Stimulated activated CD8-positive, alpha-beta memory T cell treated with anti-CD3 and anti-CD28 coated beads, Interleukin-15, amount 100 ng/mL, for 1 hour (primary cell): ENCODE measurements around the gene CHD5.

Source experiments
- DNase-seq: peaks from one replicate; pipeline ENCODE4 v3.0.0-alpha.2; 2020; ENCODE audit warnings: low read depth

The CHD5 gene

DNA sequence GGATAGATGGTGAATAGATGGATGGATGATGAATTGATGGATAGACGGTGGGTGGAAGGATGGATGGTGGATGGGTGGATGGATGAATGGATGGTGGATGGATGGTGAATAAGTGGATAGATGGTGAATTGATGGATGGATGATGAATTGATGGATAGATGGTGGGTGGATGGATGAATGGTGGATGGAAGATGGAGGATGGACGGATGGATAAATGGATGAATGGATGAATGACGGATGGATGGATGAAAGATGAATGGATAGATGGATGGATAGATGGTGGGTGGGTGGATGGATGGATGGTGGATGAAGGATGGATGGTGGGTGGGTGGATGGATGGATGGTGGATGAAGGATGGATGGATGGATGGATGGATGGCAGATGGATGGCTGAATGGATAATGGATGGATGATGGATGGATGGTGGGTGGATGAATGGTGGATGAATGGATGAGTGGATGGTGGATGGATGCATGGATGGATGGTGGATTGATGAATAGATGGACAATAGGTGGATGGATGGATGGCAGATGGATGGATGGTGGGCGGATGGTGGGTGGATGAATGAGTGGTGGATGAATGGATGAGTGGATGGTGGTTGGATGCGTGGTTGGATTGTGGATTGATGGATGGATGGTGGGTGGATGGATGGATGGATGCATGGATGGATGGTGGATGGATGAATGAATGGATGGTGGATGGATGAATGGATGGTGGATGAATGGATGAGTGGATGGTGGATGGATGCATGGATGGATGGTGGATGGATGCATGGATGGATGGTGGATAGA is 5.3 kb downstream of the CHD5 start:
- no peak for DNase-seq

GRCh38 chr1:6172549-6172948 is 7.6 kb downstream of the CHD5 start:
- DNase-seq, result no peak

DNA sequence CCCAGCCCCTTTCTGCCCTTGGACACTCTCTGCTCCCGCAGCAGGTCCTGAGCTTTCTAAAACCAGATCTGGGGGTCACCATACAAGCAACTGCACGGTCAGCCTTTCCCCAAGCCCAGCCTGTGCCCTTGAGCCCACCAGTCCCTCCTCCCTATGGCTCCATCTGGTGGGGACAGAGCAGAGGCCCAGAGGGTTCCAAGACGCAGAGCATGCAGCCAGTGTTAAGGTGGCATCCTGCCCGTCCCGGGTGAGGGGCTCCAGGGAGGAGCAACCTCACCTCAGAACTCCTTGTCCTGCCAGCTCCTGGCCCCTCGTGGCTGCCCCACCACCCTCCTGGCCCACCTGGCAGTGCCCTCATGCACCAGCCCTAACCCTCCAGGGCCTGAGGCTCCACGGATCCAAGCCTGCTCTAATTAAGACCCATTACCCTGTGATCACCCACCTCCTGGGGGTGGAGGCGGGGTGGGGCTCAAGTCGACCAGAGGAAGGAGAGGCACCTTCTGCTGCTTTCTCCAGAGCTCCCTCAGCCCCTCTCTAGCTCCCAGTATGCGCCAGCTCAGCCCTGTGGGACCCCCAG is 8.5 kb downstream of the CHD5 start:
- DNase-seq, result no peak

- DNase-seq, result no peak
These were observed 9.3 kb downstream of the CHD5 start for GRCh38 chr1:6170742-6171201.

- DNase-seq, result no peak
These were observed 9.9 kb downstream of the CHD5 start for GRCh38 chr1:6170116-6170741.

DNA sequence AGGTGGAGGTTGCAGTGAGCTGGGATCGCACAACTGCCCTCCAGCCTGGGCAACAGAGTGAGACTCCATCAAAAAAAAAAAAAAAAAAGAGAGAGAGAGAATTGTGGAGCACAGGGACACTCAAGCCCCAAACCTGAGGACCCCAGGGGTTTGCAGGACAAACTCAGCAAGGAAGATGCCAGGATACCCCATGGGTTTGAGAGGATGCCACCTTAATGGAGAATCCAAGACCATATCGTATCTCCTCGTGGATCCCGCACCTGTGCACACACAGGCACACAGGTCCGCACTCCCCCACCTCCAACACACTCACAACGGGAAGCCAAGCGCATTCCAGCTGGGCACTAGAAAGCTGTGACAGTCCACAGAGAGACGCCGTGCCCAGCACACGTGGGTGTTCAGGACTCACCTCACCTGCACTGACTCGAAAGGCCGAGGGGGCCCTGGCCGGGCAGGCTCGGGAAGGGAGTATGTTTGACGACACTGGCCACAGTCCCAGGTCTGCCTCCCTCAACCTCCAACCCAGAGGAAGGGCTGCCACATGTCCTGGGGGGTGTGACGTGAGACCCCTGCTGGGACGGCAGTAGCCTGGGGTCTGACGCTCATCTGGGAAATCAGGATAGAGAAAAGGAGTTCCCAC is 11.1 kb downstream of the CHD5 start:
- DNase-seq, result no peak

DNA sequence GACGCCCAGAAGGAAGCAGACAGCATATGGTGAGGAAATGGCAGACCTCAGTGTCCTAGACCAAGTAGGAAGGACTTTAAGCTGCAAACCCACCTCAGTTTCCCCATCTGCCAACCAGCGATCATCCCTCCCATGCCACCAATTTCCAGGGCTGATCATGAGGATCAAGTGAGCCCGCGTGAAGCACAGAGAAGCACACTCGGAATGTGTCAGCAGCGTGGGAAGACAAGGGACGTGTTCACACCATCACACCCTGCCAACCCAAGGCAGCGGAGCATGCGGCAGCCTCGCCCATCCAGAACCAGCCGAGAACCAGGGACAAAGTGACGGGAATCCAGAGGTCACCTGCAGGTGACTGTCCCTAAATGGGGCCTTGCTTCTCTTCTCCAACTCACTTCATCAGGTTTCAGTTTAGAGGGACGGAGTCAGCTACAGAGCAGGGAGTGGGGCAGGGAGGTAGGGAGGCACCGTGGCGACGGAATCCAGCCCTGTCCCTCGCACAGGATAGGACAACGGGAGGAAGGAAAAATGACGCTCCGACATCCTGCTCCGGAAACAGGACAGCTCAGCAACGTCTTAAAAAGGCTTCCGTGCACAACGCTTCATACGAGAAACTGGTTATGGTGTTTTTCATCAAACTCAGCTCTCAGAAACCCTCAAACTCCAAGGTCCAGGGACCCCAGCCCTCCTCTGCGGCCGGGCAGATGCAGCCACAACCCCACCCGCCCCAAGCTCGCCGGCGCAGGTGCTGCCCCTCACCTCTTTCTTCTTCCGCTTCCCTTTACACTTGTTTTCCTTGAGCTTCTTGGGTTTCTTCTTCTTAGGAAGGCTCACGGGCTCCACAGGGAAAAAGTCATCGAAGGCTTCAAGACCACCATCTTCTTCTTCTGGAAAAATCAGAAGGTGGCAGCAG is 12.5 kb downstream of the CHD5 start:
- DNase-seq, result no peak

DNA sequence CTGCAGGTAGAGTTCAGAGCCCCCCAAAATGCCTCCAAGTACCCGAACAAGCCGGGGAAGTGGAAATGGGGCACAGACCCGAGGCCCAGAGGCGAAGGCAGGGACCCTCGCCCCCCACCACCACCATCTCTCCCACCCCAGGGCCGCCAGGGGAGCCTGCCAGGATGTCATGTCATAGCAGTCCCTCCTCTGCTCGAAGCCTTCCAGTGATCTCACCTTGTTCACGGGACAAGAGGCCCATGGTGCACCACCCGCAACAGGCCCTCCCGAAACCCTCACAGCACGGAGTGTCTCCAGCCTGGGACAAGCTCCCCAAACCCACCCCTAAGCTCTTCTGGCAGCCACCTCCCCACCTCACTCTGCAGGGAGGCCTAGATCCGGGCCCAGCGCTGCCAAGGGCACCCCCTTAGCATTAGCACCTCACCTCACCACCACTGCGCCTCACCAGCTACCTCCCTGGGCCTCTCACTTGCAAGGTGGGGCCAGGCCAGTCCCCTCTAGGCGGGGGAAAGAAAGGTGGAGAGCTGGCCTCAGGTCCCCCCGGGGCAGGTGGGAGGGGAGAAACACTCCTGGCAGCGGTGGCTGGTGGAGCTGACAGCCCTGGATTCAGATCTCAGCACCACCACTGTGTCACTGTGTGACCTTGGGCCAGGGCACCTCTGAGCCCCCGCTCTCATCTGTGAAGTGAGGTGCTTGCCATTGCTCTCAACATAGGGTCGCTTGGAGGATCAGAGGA is 13.3 kb downstream of the CHD5 start:
- no peak for DNase-seq

- DNase-seq, result no peak
These were observed 13.9 kb downstream of the CHD5 start for GRCh38 chr1:6166221-6166620.

DNA sequence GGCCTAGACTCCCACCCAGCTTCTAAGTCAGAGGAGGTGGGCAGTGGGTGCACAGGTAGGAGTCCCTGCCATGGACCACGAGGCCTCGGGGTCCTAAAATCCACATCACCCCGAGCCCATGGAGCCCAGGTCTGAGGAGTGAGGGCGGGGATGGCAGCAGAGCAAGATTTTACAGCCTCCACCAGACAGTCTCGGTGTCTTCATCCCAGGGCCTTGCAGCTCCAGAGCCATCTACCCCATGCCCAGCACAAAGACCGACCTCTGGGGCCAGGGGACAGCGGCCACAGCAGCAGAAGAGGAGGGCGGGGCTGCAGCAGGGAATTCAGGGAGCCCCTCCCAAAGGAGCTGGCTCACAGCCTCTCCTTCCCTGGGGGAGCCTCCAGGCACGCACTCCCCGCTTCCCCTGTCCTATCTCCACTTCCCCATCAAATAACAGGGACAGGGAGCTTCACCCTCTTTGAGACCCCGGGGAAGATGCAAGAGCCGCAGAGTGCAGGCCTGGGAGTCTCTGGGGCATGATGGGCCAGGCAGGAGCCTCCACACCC is 14.6 kb downstream of the CHD5 start:
- no peak for DNase-seq

DNA sequence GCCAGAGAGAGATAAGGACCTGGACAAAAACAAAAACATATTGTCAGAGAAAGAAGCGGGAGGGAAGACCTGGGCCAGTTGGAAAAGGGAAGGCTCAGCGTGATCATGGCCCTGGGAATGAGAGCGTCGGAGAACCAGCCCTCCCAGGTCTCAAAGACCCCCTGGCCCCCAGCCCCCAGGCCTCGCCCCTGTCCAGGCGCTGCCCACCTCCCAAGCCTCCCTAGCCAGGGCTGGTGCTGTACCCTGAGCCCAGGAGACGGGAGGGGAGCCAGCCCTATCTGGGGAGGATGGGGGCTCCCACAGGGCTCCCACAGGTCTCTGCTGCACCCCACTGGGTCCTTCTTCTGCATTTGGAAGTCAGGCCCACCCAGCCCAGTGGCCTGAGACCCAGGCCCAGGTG is 15.1 kb downstream of the CHD5 start:
- DNase-seq, result no peak

DNA sequence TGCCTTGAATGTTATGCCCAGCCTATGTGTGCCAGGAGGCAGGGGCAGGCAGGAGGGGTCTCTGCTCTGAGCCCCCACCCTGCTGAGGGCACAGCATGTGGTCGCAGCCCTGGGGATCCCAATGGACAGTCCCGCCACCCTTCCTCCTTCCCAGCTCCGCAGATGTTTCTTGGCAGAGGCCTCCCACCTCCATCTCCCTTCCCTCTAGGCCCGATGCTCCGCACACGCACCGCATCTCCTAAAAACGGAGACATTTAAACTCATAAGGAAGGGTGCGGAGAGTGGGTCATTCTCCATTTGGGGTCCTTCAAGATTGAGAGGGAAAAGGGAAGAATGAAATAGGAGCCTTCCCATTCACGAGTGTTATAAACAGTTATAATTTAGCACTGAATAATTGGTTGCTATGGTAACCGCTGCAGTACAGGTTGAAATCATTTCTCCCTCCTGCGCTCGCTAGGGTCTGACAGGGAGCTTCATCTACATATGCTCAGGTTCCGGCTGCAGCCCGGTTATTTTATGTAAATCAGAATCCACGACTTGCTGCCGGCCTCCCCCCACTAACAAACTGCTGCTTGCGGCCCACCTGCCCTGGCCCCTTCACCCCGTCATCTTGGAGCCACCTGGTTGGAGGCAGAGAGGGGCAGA is 16.0 kb downstream of the CHD5 start:
- no peak for DNase-seq

DNA sequence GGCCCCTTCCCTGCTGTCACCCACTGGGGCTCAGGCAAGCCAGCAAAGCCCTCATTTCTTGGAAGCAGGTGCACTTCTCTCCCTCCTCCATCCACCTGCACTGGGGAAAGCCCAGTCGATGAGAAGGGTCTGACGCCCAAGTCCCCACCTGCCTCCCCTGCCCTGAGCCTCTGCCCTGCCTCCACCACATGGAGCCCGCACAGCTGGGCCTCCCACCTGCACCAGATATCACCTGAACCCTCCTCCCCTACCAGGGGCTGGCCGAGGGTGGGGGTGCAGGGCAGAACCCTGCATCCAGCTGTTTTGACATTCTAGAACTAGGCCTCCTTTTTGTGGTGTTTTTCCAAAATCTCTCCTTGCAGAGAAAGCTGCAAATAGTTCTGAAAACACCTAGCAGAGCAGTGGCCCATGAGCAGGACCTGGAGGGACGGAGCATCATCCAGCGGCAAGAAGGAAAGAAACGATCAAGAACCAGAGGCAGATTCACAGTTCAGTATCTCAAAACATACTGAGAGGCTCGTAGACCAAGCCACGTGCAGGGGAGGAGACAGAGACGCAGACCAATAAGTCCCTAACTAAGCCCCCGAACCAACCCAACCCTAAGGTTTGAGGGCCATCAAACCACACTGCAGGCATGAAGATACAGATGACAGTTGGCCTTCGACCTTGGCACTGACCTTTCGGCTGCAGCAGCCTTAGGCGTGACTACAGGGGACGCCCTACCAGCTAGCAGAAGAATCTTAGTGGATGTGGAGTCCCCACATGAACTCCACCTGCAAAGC is 16.7 kb downstream of the CHD5 start:
- DNase-seq, result no peak

GRCh38 chr1:6162773-6163172 is 17.3 kb downstream of the CHD5 start:
- no peak for DNase-seq

GRCh38 chr1:6162341-6162740 is 17.8 kb downstream of the CHD5 start:
- DNase-seq, result no peak

- DNase-seq, result no peak
These were observed 21.9 kb downstream of the CHD5 start for GRCh38 chr1:6158181-6158580.

- DNase-seq, result no peak
These were observed 22.5 kb downstream of the CHD5 start for GRCh38 chr1:6157528-6158174.

GRCh38 chr1:6157132-6157527 is 23.0 kb downstream of the CHD5 start:
- no peak for DNase-seq
